OCI-LY3 (cell line): ENCODE results near the gene PITPNM1.

Source experiments
- EZH2phosphoT487 ChIP-seq: fragments of 200-600 bp; shearing (Covaris generic); IDR thresholded peaks from 2 replicates; pipeline ENCODE4 v1.6.1; 2018; ENCODE audit warnings: antibody characterized with exemption, mixed run types, low read depth
- TF ChIP-seq, protein P1 (sequence below): fragments of 200-600, 300-600 bp; sonication (generic); IDR thresholded peaks from 2 replicates; pipeline ENCODE4 v1.5.1; 2014; ENCODE audit warnings: antibody characterized with exemption, low read length, low read depth

DNA sequence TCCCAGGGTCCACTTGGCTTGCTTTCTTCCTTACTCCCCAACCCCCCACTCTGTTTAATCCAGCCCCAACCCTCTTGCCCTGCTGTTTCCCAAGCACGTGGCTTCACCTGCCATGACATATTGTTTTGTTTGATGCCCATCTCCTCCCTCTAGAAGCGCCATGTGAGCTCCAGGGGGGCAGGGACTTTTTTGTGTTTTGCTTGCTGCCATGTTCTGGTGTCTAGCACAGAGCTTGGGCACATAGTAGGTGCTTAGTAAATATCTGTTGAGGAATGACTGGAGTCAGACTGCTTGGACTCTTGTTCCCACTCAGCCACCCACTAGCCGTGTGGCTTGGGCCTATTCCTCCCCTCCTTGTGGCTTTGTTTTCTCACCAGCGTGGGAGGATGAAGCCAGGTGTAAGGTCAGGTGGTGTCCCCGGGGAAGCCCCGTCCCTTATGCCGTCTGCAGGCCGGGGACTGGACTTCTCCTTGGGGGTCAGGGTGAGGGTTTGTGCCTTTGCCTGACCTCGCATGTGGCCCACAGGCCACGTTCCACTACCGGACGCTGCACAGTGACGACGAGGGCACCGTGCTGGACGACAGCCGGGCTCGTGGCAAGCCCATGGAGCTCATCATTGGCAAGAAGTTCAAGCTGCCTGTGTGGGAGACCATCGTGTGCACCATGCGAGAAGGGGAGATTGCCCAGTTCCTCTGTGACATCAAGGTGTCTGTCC, 18.5 kb downstream of the PITPNM1 start:
- TF ChIP-seq, protein P1, sequence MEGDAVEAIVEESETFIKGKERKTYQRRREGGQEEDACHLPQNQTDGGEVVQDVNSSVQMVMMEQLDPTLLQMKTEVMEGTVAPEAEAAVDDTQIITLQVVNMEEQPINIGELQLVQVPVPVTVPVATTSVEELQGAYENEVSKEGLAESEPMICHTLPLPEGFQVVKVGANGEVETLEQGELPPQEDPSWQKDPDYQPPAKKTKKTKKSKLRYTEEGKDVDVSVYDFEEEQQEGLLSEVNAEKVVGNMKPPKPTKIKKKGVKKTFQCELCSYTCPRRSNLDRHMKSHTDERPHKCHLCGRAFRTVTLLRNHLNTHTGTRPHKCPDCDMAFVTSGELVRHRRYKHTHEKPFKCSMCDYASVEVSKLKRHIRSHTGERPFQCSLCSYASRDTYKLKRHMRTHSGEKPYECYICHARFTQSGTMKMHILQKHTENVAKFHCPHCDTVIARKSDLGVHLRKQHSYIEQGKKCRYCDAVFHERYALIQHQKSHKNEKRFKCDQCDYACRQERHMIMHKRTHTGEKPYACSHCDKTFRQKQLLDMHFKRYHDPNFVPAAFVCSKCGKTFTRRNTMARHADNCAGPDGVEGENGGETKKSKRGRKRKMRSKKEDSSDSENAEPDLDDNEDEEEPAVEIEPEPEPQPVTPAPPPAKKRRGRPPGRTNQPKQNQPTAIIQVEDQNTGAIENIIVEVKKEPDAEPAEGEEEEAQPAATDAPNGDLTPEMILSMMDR: no peak
- TF ChIP-seq EZH2phosphoT487: no peak
